Measurements from ENCODE around the gene OPN4. TPM values are rescaled to one million over a fixed set of nuclear protein-coding genes. Genes with fewer than 3 reads are reported as not detected.

OPN4 gene
- total RNA-seq, 1 donor from 2014 or later = not detected

DNA sequence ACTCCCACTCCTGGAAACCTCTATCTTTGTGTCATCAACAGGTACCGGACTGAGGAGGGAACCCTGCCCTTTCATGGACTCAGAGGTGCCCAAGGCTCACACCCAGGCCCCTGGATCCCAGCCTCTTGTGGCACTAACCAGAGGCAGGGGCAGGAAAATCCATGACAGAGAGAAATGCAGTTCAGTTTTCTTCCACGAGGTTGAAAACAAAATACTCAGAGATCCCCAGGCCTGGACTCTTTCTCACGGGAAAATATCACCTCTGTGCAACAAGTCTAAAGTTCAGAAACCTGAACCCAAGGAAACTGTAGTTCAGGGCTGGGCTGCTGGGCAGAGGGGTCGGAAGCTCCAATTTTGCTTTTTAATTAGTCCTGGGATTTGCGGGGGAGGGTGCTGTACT is 21.4 kb upstream of the OPN4 start:
- TF ChIP-seq, protein P1, sequence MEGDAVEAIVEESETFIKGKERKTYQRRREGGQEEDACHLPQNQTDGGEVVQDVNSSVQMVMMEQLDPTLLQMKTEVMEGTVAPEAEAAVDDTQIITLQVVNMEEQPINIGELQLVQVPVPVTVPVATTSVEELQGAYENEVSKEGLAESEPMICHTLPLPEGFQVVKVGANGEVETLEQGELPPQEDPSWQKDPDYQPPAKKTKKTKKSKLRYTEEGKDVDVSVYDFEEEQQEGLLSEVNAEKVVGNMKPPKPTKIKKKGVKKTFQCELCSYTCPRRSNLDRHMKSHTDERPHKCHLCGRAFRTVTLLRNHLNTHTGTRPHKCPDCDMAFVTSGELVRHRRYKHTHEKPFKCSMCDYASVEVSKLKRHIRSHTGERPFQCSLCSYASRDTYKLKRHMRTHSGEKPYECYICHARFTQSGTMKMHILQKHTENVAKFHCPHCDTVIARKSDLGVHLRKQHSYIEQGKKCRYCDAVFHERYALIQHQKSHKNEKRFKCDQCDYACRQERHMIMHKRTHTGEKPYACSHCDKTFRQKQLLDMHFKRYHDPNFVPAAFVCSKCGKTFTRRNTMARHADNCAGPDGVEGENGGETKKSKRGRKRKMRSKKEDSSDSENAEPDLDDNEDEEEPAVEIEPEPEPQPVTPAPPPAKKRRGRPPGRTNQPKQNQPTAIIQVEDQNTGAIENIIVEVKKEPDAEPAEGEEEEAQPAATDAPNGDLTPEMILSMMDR (IDR thresholded peaks at IDR 0.05; ENCODE audit: unreplicated experiment) = no peak
- Mint-ChIP-seq H3K4me1 (peaks cover 6% of the 10 kb centered on the region), H3K9me3 (no peaks in the 10 kb centered on the region), H3K36me3 (no peaks in the 10 kb centered on the region), H3K4me3 (peak overlapping the region; percentile 59), H3K27me3 (ENCODE audit: low read depth) (peaks cover 68% of the 10 kb centered on the region), H3K27ac (no peak overlapping the region)
- DNase-seq (ENCODE audit: low spot score in 2 of 2, unreplicated experiment in 2 of 2) = no peak

DNA sequence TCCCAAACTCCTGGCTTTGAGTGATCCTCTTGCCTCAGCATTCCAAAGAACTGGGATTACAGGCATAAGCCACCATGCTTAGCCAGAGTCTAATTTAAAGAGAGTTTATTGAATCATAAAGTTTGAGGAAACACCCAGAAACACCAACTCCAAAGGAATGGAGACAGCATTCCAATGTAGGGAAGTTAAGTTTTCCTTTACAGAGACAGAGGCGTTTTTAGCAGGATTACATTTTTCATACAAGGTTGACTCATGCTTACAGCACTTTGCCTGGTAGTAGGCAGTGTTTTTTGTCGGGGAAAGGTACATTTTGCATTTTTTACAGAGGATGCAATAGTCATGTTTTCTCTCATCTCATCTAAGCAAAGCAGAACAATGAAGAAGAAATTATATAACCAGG is 18.9 kb upstream of the OPN4 start:
- no peaks in the 10 kb centered on the region for H3K36me3 Mint-ChIP-seq
- no peak overlapping the region for H3K4me3 Mint-ChIP-seq
- H3K9me3 Mint-ChIP-seq = no peaks in the 10 kb centered on the region
- TF ChIP-seq, protein P1 (IDR thresholded peaks at IDR 0.05; ENCODE audit: unreplicated experiment) = no peak
- H3K27me3 Mint-ChIP-seq (ENCODE audit: low read depth) = peaks cover 70% of the 10 kb centered on the region
- no peak overlapping the region for H3K27ac Mint-ChIP-seq
- DNase-seq (ENCODE audit: low spot score in 2 of 2, unreplicated experiment in 2 of 2) = no peak
- peaks cover 6% of the 10 kb centered on the region for H3K4me1 Mint-ChIP-seq

DNA sequence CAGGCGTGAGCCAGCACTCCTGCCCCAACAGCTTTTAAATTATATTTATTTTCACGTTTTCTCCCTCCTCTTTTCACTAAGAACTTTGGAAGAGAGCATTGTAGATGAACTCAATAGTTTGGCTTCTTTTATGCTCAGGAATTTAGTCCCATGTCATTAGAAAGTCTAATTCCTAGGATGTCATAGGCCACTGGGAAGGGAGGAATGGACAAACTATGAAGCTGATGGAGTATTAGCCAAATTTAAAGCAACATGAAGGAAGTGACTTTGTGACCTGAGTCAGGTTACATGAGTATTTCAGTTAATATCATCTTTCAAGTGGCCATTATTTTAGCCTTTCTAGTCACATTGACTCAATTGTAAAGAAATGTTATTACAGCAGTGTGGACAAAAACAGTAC is 18.0 kb upstream of the OPN4 start:
- Mint-ChIP-seq H3K36me3 (no peaks in the 10 kb centered on the region), H3K27ac (no peak overlapping the region)
- no peak for DNase-seq (ENCODE audit: low spot score in 2 of 2, unreplicated experiment in 2 of 2)

DNA sequence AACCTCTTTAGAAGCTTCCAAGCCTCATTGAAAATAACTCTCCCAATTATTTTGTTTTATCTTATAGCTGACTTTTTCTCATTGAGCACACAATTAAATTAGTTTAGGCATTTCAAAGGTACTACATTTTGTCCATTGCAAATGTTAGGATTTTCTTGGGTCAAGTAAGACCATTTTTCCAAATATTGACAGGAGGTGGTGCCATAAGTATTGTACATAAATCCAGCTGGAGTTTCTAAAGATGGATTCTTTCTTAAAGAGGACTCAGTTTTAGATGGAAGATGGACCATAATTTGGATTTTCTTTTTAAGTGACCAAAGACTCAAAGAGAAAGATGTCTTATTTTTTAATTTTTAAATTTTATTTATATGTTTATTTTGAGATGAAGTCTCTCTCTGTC is 12.3 kb upstream of the OPN4 start:
- H3K27ac Mint-ChIP-seq = no peak overlapping the region
- TF ChIP-seq, protein P1 (IDR thresholded peaks at IDR 0.05; ENCODE audit: unreplicated experiment) = no peak
- no peak for DNase-seq (ENCODE audit: low spot score in 2 of 2, unreplicated experiment in 2 of 2)

More for the DNA sequence above, 18.0 kb upstream of the OPN4 start:
- Mint-ChIP-seq H3K4me3 (no peak overlapping the region), H3K9me3 (no peaks in the 10 kb centered on the region), H3K27me3 (ENCODE audit: low read depth) (peaks cover 69% of the 10 kb centered on the region), H3K4me1 (peaks cover 6% of the 10 kb centered on the region)
- TF ChIP-seq, protein P1 (IDR thresholded peaks at IDR 0.05; ENCODE audit: unreplicated experiment) = no peak

DNA sequence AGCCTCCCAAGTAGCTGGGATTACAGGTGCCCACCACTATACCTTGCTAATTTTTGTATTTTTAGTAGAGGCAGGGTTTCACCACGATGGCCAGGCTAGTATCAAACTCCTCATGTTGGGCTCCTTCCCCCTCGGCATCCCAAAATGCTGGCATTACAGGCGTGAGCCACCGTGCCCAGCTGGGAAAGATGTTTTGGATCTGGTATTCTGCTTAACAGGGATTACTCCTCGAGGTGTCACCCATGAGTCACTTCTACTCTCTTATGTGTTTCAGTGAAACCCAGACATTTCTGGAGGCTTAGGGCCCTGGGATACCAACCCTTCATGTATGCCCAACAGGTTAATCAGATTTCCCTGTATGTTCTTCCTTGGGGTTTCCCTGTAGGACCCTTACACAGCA is 11.8 kb upstream of the OPN4 start:
- Mint-ChIP-seq H3K27ac (no peak overlapping the region), H3K27me3 (ENCODE audit: low read depth) (peaks cover 59% of the 10 kb centered on the region), H3K36me3 (no peaks in the 10 kb centered on the region), H3K9me3 (no peaks in the 10 kb centered on the region), H3K4me3 (no peak overlapping the region), H3K4me1 (peaks cover 10% of the 10 kb centered on the region)
- no peak for DNase-seq (ENCODE audit: low spot score in 2 of 2, unreplicated experiment in 2 of 2)
- TF ChIP-seq, protein P1 (IDR thresholded peaks at IDR 0.05; ENCODE audit: unreplicated experiment) = no peak

More for the DNA sequence above, 12.3 kb upstream of the OPN4 start:
- peaks cover 10% of the 10 kb centered on the region for H3K4me1 Mint-ChIP-seq
- H3K9me3 Mint-ChIP-seq = no peaks in the 10 kb centered on the region
- H3K4me3 Mint-ChIP-seq = no peak overlapping the region
- peaks cover 63% of the 10 kb centered on the region for H3K27me3 Mint-ChIP-seq (ENCODE audit: low read depth)
- no peaks in the 10 kb centered on the region for H3K36me3 Mint-ChIP-seq
